ENCODE results near the gene DHRS7B. TPM values are rescaled to one million over a fixed set of nuclear protein-coding genes. Genes with fewer than 3 reads are reported as not detected.

Gene DHRS7B
- total RNA-seq, 1 experiment from 2014 or later, result 29.5 TPM

DNA sequence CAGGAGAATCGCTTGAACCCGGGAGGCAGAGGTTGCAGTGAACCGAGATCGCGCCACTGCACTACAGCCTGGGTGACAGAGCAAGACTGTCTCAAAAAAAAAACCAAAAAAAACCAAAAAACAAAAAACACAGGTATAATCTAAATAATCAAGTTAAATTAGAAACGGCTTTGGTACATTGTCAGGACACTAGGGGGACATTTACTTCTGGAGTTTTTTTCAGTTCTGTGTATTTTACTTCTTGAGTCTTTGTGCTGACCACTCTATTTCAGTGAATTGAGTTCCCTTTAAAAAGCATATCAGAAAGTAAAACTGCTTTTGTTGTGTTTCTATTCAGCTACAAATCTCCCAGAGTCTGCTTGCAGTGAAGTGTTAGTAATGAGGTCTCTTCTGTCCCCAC is 36.3 kb downstream of the DHRS7B start:
- TF ChIP-seq, protein P1, sequence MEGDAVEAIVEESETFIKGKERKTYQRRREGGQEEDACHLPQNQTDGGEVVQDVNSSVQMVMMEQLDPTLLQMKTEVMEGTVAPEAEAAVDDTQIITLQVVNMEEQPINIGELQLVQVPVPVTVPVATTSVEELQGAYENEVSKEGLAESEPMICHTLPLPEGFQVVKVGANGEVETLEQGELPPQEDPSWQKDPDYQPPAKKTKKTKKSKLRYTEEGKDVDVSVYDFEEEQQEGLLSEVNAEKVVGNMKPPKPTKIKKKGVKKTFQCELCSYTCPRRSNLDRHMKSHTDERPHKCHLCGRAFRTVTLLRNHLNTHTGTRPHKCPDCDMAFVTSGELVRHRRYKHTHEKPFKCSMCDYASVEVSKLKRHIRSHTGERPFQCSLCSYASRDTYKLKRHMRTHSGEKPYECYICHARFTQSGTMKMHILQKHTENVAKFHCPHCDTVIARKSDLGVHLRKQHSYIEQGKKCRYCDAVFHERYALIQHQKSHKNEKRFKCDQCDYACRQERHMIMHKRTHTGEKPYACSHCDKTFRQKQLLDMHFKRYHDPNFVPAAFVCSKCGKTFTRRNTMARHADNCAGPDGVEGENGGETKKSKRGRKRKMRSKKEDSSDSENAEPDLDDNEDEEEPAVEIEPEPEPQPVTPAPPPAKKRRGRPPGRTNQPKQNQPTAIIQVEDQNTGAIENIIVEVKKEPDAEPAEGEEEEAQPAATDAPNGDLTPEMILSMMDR (conservative IDR thresholded peaks at IDR 0.05; ENCODE audit: low read depth, low read length), result no peak
- Histone ChIP-seq H3K4me2 (ENCODE audit: low read length) (no peak overlapping the region), H3K4me1 (ENCODE audit: insufficient read depth, low read length) (0 out of 2 replicates have a peak, but pooled peaks cover 6% of the 10 kb centered on the region), H4K20me1 (ENCODE audit: low read length) (no peaks in the 10 kb centered on the region), H3K36me3 (ENCODE audit: low read depth, low read length) (no peaks in the 10 kb centered on the region), H3K9ac (ENCODE audit: low read length) (no peak overlapping the region), H3K9me3 (ENCODE audit: low read length) (no peaks in the 10 kb centered on the region), H2AFZ (ENCODE audit: low read length) (no peak overlapping the region), H3K27ac (ENCODE audit: low read length) (no peak overlapping the region), H3K79me2 (ENCODE audit: low read length) (no peaks in the 10 kb centered on the region), H3K27me3 (ENCODE audit: low read length) (no peaks in the 10 kb centered on the region), H3K4me3 (ENCODE audit: low read length) (no peak overlapping the region), H3K9me2 (replicated peaks; ENCODE audit: low read length) (no peaks in the 10 kb centered on the region), H3F3A (ENCODE audit: low read length, unreplicated experiment) (no peaks in the 10 kb centered on the region)
- ChIA-PET CTCF (no interaction called here), POLR2A (ENCODE audit: unreplicated experiment) (no interaction called here)
- no peak for ATAC-seq
- intact Hi-C loops (cut with micrococcal nuclease), result no loop called here
- no TSS peak for BruUV-seq (replicated peaks)
- no peak for DNase-seq

DNA sequence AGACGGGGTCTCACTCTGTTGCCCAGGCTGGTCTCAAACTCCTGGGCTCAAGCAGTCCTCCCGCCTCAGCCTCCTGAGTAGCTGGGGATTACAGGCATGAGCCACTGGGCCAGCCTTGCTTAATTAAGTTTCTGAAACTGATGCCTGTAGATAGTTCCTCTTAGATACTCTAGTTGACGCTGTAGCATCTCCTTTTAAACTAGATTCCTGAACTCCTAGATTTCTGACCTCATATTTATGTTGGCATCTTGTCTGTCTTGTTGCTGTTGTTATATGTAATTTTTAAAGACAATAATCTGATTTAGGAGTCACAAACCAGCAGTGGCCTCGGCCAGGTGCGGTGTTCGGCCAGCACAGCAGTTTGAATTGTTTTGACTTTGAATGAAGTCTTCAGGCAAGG is 37.5 kb downstream of the DHRS7B start:
- H3K9me3 ChIP-seq (ENCODE audit: low read length), result no peaks in the 10 kb centered on the region
- DNase-seq (no peak), ATAC-seq (no peak)
- no peak overlapping the region for H3K4me2 ChIP-seq (ENCODE audit: low read length)
- H3K9ac ChIP-seq (ENCODE audit: low read length), result no peak overlapping the region
- H3K79me2 ChIP-seq (ENCODE audit: low read length), result no peaks in the 10 kb centered on the region
- BruUV-seq (replicated peaks), result no TSS peak
- no peaks in the 10 kb centered on the region for H4K20me1 ChIP-seq (ENCODE audit: low read length)
- H3K27me3 ChIP-seq (ENCODE audit: low read length), result no peaks in the 10 kb centered on the region
- H3K27ac ChIP-seq (ENCODE audit: low read length), result no peak overlapping the region
- H2AFZ ChIP-seq (ENCODE audit: low read length), result no peak overlapping the region
- TF ChIP-seq EZH2 (IDR thresholded peaks at IDR 0.05; ENCODE audit: low read length, unreplicated experiment) (no peak), EZH2phosphoT487 (IDR thresholded peaks at IDR 0.05; ENCODE audit: borderline replicate concordance, low read length) (no peak)
- TF ChIP-seq, protein P1 (conservative IDR thresholded peaks at IDR 0.05; ENCODE audit: low read depth, low read length), result no peak
- H3K4me1 ChIP-seq (ENCODE audit: insufficient read depth, low read length), result 0 out of 2 replicates have a peak, but pooled peaks cover 6% of the 10 kb centered on the region
- no peaks in the 10 kb centered on the region for H3K36me3 ChIP-seq (ENCODE audit: low read depth, low read length)
- POLR2A ChIA-PET (ENCODE audit: unreplicated experiment), result no interaction called here
- intact Hi-C loops (cut with micrococcal nuclease), result no loop called here
- CTCF ChIA-PET, result no interaction called here
- H3K4me3 ChIP-seq (ENCODE audit: low read length), result no peak overlapping the region
- H3F3A ChIP-seq (ENCODE audit: low read length, unreplicated experiment), result no peaks in the 10 kb centered on the region
- no peaks in the 10 kb centered on the region for H3K9me2 ChIP-seq (replicated peaks; ENCODE audit: low read length)

DNA sequence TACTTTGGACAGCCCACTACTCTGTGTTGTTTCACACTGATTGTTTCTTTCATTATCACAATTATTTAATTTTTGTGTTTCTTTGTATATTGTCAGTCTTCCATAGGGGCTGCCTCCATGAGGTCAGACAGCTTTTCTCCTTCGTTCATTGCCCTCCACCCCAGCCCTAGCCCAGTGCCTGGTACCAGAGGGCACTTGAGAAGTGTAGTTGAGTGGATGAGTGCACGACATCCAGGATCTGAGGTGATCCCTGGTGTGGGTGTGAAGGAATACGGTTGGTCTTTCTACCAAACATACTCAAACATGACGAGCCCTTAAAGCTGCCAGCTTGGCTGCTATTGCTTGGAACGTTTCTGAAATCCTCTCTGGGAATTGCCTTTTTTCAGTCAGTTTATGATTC is 37.9 kb downstream of the DHRS7B start:
- H2AFZ ChIP-seq (ENCODE audit: low read length), result no peak overlapping the region
- no peaks in the 10 kb centered on the region for H3K79me2 ChIP-seq (ENCODE audit: low read length)
- ChIA-PET CTCF (no interaction called here), POLR2A (ENCODE audit: unreplicated experiment) (no interaction called here)
- H3F3A ChIP-seq (ENCODE audit: low read length, unreplicated experiment), result no peaks in the 10 kb centered on the region
- no peak overlapping the region for H3K4me2 ChIP-seq (ENCODE audit: low read length)
- intact Hi-C loops (cut with micrococcal nuclease), result no loop called here
- H4K20me1 ChIP-seq (ENCODE audit: low read length), result no peaks in the 10 kb centered on the region
- H3K9ac ChIP-seq (ENCODE audit: low read length), result no peak overlapping the region
- H3K4me3 ChIP-seq (ENCODE audit: low read length), result no peak overlapping the region
- DNase-seq (no peak), ATAC-seq (no peak)
- no peaks in the 10 kb centered on the region for H3K27me3 ChIP-seq (ENCODE audit: low read length)
- H3K9me2 ChIP-seq (replicated peaks; ENCODE audit: low read length), result no peaks in the 10 kb centered on the region
- no peak overlapping the region for H3K27ac ChIP-seq (ENCODE audit: low read length)
- no peaks in the 10 kb centered on the region for H3K36me3 ChIP-seq (ENCODE audit: low read depth, low read length)
- H3K4me1 ChIP-seq (ENCODE audit: insufficient read depth, low read length), result 0 out of 2 replicates have a peak, but pooled peaks cover 6% of the 10 kb centered on the region
- no peak for TF ChIP-seq EZH2 (IDR thresholded peaks at IDR 0.05; ENCODE audit: low read length, unreplicated experiment)
- TF ChIP-seq, protein P1 (conservative IDR thresholded peaks at IDR 0.05; ENCODE audit: low read depth, low read length), result no peak
- TF ChIP-seq EZH2phosphoT487 (IDR thresholded peaks at IDR 0.05; ENCODE audit: borderline replicate concordance, low read length), result no peak
- no TSS peak for BruUV-seq (replicated peaks)
- no peaks in the 10 kb centered on the region for H3K9me3 ChIP-seq (ENCODE audit: low read length)

All from PC-3 (cell line).